A549 (cell line): ENCODE results near the gene PHEX. TPM values are rescaled to one million over a fixed set of nuclear protein-coding genes. Genes with fewer than 3 reads are reported as not detected.
A peak's percentile ranks its signal among the peaks of the same experiment; 100 is the strongest.

Source experiments
- ATAC-seq, 2 experiments: fragments of 200-7000 bp in 1 of 2; fragments of >200 bp in 1 of 2; cut with Nextera tagmentation in 1 of 2; cut with Tn5 transposase in 1 of 2; 3 replicates each; pipeline versions ENCODE4 v1.8.0 to v1.9.1; 2018 to 2020; ENCODE audit warnings: mild to moderate bottlenecking in 1 of 2, moderate library complexity in 1 of 2
- CTCF ChIA-PET: fragments of 300-600 bp; sonication (Branson Sonifier 250); formaldehyde crosslinking; extraction: SDS; loops from one replicate; lab custom pipeline; 2021; ENCODE audit warnings: antibody characterized with exemption, inconsistent platforms; lab: Yijun Ruan, JAX
- POLR2A ChIA-PET: fragments of 350-600 bp; formaldehyde crosslinking; extraction: SDS; loops from one replicate; lab custom pipeline; 2021; ENCODE audit warnings: antibody characterized with exemption, inconsistent platforms; lab: Yijun Ruan, JAX
- DNase-seq, 2 experiments: peaks; one replicate each; pipeline versions ENCODE4 v3.0.0 to v3.0.0-alpha.2; 2011 to 2016; ENCODE audit warnings: low read depth in 1 of 2, low spot score in 1 of 2
- FAIRE-seq: peaks from 2 replicates; lab custom pipeline; 2011; peaks lifted over from hg19 to GRCh38; lab: Jason Lieb, UNC
- H3K27ac ChIP-seq, 2 experiments: fragments of >200 bp; sonication (Bioruptor Twin); formaldehyde crosslinking; 3 replicates each; pipeline ENCODE4 v1.5.1; 2016 to 2017
- H3K4me1 ChIP-seq: fragments of >200 bp; sonication (Bioruptor Twin); formaldehyde crosslinking; 3 replicates; pipeline ENCODE4 v1.6.1; 2016
- H3K4me2 ChIP-seq: fragments of >200 bp; sonication (Bioruptor Twin); formaldehyde crosslinking; 3 replicates; pipeline ENCODE4 v1.6.1; 2016
- H3K4me3 ChIP-seq: fragments of >200 bp; sonication (Bioruptor Twin); formaldehyde crosslinking; 3 replicates; pipeline ENCODE4 v1.5.1; 2016
- H3K9me3 ChIP-seq: fragments of >200 bp; sonication (Bioruptor Twin); formaldehyde crosslinking; 3 replicates; pipeline ENCODE4 v1.6.1; 2016
- CTCF ChIP-seq: fragments of >200 bp; sonication (Bioruptor Twin); formaldehyde crosslinking; IDR thresholded peaks from 3 replicates; pipeline ENCODE4 v1.5.1; 2016
- EHMT2 ChIP-seq: fragments of 200-600 bp; sonication (generic); IDR thresholded peaks from 2 replicates; pipeline ENCODE4 v1.6.1; 2016; ENCODE audit warnings: antibody characterized with exemption, low read depth, mild to moderate bottlenecking, moderate library complexity
- EP300 ChIP-seq, 2 experiments: fragments of >200 bp; sonication (Bioruptor Twin); formaldehyde crosslinking; IDR thresholded peaks; 2 replicates in 1 of 2; 3 replicates in 1 of 2; pipeline ENCODE4 v1.6.1; 2016 to 2017
- FOSB ChIP-seq: fragments of 250-450 bp; sonication (Bioruptor Pico); IDR thresholded peaks from 2 replicates; pipeline ENCODE4 v1.5.0; 2020; ENCODE audit warnings: mild to moderate bottlenecking, moderate library complexity
- FOSL2 ChIP-seq, 2 experiments: fragments of 450-650 bp in 1 of 2; fragments of >200 bp in 1 of 2; sonication (Bioruptor Twin) in 1 of 2; formaldehyde crosslinking; IDR thresholded peaks; 2 replicates each; pipeline versions ENCODE4 v1.5.0 to v1.6.1; 2016 to 2020; ENCODE audit warnings: mild to moderate bottlenecking in 1 of 2, moderate library complexity in 1 of 2
- GATA3 ChIP-seq: IDR thresholded peaks from 2 replicates; pipeline ENCODE4 v1.6.1; 2012; ENCODE audit warnings: borderline replicate concordance
- HOXB5 ChIP-seq: fragments of 250-450 bp; sonication (Bioruptor Pico); IDR thresholded peaks from 2 replicates; pipeline ENCODE4 v1.5.0; 2020; ENCODE audit warnings: mild to moderate bottlenecking, moderate library complexity
- JUN ChIP-seq, 2 experiments: fragments of >200 bp; sonication (Bioruptor Twin); formaldehyde crosslinking; IDR thresholded peaks; 2 replicates in 1 of 2; 3 replicates in 1 of 2; pipeline ENCODE4 v1.6.1; 2016 to 2017
- JUNB ChIP-seq: fragments of >200 bp; sonication (Bioruptor Twin); formaldehyde crosslinking; IDR thresholded peaks from 2 replicates; pipeline ENCODE4 v1.6.1; 2016
- MAFK ChIP-seq: fragments of 450-650 bp; IDR thresholded peaks from 2 replicates; pipeline ENCODE4 v1.6.1; 2014; ENCODE audit not compliant: partially characterized antibody
- NPAS2 ChIP-seq: fragments of 250-450 bp; sonication (Bioruptor Pico); IDR thresholded peaks from 2 replicates; pipeline ENCODE4 v1.8.0; 2022; ENCODE audit warnings: mild to moderate bottlenecking, moderate library complexity, borderline replicate concordance
- NR3C1 ChIP-seq: fragments of >200 bp; sonication (Bioruptor Twin); formaldehyde crosslinking; IDR thresholded peaks from 3 replicates; pipeline ENCODE4 v1.6.1; 2017
- POLR2A ChIP-seq: IDR thresholded peaks from 2 replicates; pipeline ENCODE4 v1.6.1; 2012; ENCODE audit warnings: mild to moderate bottlenecking, low read length
- POLR2AphosphoS2 ChIP-seq: conservative IDR thresholded peaks from 2 replicates; pipeline ENCODE4 v1.6.1; 2012; ENCODE audit warnings: low read length, improper control_type of control experiment, inconsistent platforms
- RCOR1 ChIP-seq: fragments of 150-350 bp; IDR thresholded peaks from 2 replicates; pipeline ENCODE4 v1.6.1; 2014; ENCODE audit warnings: antibody characterized with exemption, low read length, low read depth
- RFX5 ChIP-seq: fragments of 450-650 bp; IDR thresholded peaks from 2 replicates; pipeline ENCODE4 v1.7.1; 2014; ENCODE audit warnings: antibody characterized with exemption, mild to moderate bottlenecking, moderate library complexity
- SREBF2 ChIP-seq: fragments of 450-650 bp; IDR thresholded peaks from 2 replicates; pipeline ENCODE4 v1.6.1; 2014; ENCODE audit warnings: mild to moderate bottlenecking, moderate library complexity
- USF2 ChIP-seq: fragments of 450-650 bp; IDR thresholded peaks from 2 replicates; pipeline ENCODE4 v1.6.1; 2014; ENCODE audit warnings: antibody characterized with exemption
- ZFP36 ChIP-seq: fragments of 450-650 bp; IDR thresholded peaks from 2 replicates; pipeline ENCODE4 v1.6.1; 2014; ENCODE audit warnings: borderline replicate concordance; ENCODE audit not compliant: partially characterized antibody
- ZNF302 ChIP-seq: fragments of 250-450 bp; sonication (Bioruptor Pico); IDR thresholded peaks from 2 replicates; pipeline ENCODE4 v1.9.0; 2021; ENCODE audit warnings: inconsistent platforms, mild to moderate bottlenecking, moderate library complexity
- ZSCAN20 ChIP-seq: fragments of 250-450 bp; sonication (Bioruptor Pico); IDR thresholded peaks from 2 replicates; pipeline ENCODE4 v1.8.0; 2022; ENCODE audit warnings: mild to moderate bottlenecking, moderate library complexity
- WGBS: methylation state at CpG from one replicate; pipeline ENCODE4 v1.1.6; 2017; ENCODE audit errors: missing lambda C conversion rate; 5-methylcytosine and 5-hydroxymethylcytosine counted together
- polyA plus RNA-seq, 4 experiments: library from polyadenylated mRNA; depleted of rRNA in 3 of 4; stranded (reverse); fragments of >200 nt; fragmentation: RNase III in 1 of 4; extraction: RNeasy Plus Mini Kit Qiagen cat#74134 plus additional on column Dnase treatment in 1 of 4; gene quantifications; 2 replicates in 3 of 4; 3 replicates in 1 of 4; pipeline ENCODE4 v1.2.3, GENCODE V29; 2011 to 2017

Gene PHEX
- polyA plus RNA-seq, 2 of the 4 experiments (the other 2 are of a cell fraction), result 0.28 to 0.98 TPM

GRCh38 chrX:22097012-22097694, 65.0 kb downstream of the PHEX start:
- DNase-seq, result peak in 1 of 2 experiments; percentile 71
- peak; percentile 34 to 92; a peak in 4 of 6 replicates for ATAC-seq
- Histone ChIP-seq H3K27ac (peak overlapping the region in 1 of 2 experiments; percentile 35; a peak in 2 of 6 replicates), H3K9me3 (no peaks in the 10 kb centered on the region), H3K4me2 (peak overlapping the region; percentile 36; the same call in 2 of the 3 replicates), H3K4me3 (no peak overlapping the region), H3K4me1 (peaks cover 10% of the 10 kb centered on the region; the same call in 2 of the 3 replicates)
- ChIA-PET CTCF (no interaction called here), POLR2A (no interaction called here)
- peak; percentile 18 for FAIRE-seq
- 14% methylated on average over 1 of the region's 1 CpG for WGBS
- peak; percentile 47; the same call in 1 of the 2 replicates for TF ChIP-seq HOXB5 (CRISPR knock-in tag)
- peak; percentile 58 for TF ChIP-seq USF2
- TF ChIP-seq GATA3, result 0 out of 2 replicates have a peak, but pooled peaks have one; percentile 28
- TF ChIP-seq POLR2AphosphoS2, result no peak
- no peak for TF ChIP-seq SREBF2
- peak; percentile 27; the same call in 1 of the 2 replicates for TF ChIP-seq JUNB
- no peak for TF ChIP-seq FOSL2 (IDR thresholded peaks at IDR 0.05)
- peak; percentile 81 for TF ChIP-seq FOSL2 (CRISPR knock-in tag; IDR thresholded peaks at IDR 0.05)
- TF ChIP-seq ZNF302 (CRISPR knock-in tag), result no peak
- peak; percentile 10 for TF ChIP-seq MAFK
- no peak for TF ChIP-seq EP300 (IDR thresholded peaks at IDR 0.05)
- no peak for TF ChIP-seq JUN (IDR thresholded peaks at IDR 0.05)

- TF ChIP-seq RCOR1, result no peak
- no peak for TF ChIP-seq EHMT2
- no peak for TF ChIP-seq RFX5
- no peak for TF ChIP-seq MAFK
- TF ChIP-seq FOSB (CRISPR knock-in tag), result no peak
- no peak for TF ChIP-seq ZSCAN20 (CRISPR knock-in tag)
- TF ChIP-seq POLR2A, result no peak
- TF ChIP-seq FOSL2 (IDR thresholded peaks at IDR 0.05), result no peak
- no peak for TF ChIP-seq FOSL2 (CRISPR knock-in tag; IDR thresholded peaks at IDR 0.05)
- no peak for TF ChIP-seq CTCF
- TF ChIP-seq NR3C1, result no peak
- no peak for TF ChIP-seq HOXB5 (CRISPR knock-in tag)
- no peak for TF ChIP-seq ZNF302 (CRISPR knock-in tag)
- ChIA-PET CTCF (interaction anchor here (1.2 kb wide), 1 partner anchor 17 kb away, joined by 3 read pairs; no protein-coding TSS in a partner anchor), POLR2A (no interaction called here)
- no peak overlapping the region for H3K4me3 ChIP-seq
- peaks cover 10% of the 10 kb centered on the region; the same call in 2 of the 3 replicates for H3K4me1 ChIP-seq
- no peak overlapping the region for H3K4me2 ChIP-seq
- H3K9me3 ChIP-seq, result no peaks in the 10 kb centered on the region
- no peak for ATAC-seq
- no peak overlapping the region for H3K27ac ChIP-seq
- WGBS, result 90% methylated on average over 6 of the region's 6 CpGs
- no peak for FAIRE-seq
- DNase-seq, result no peak
Observed at GRCh38 chrX:22105231-22105630, 73.1 kb downstream of the PHEX start.

- ATAC-seq, result no peak
- H3K9me3 ChIP-seq, result no peaks in the 10 kb centered on the region
- 97% methylated on average over 2 of the region's 2 CpGs for WGBS
- H3K4me1 ChIP-seq, result peaks cover 17% of the 10 kb centered on the region
- no peak overlapping the region for H3K4me2 ChIP-seq
- H3K4me3 ChIP-seq, result no peak overlapping the region
- POLR2A ChIA-PET, result no interaction called here
- no peak for DNase-seq
- no peak for FAIRE-seq
- CTCF ChIA-PET, result no interaction called here
- TF ChIP-seq NPAS2 (CRISPR knock-in tag) (no peak), CTCF (no peak), ZFP36 (no peak), GATA3 (no peak)
- H3K27ac ChIP-seq, result no peak overlapping the region
Observed at GRCh38 chrX:22105971-22106370, 73.8 kb downstream of the PHEX start.
